HCT116 (cell line): ENCODE data around the gene RYR3.

Experiments used
- JUND ChIP-seq: IDR thresholded peaks from 2 replicates; pipeline ENCODE4 v1.6.1; 2012
- POLR2A ChIP-seq: IDR thresholded peaks from 2 replicates; pipeline ENCODE4 v1.7.0; 2011; ENCODE audit warnings: borderline replicate concordance; ENCODE audit not compliant: insufficient read depth, insufficient read length; ENCODE audit errors: extremely low read depth
- SRF ChIP-seq: IDR thresholded peaks from 2 replicates; pipeline ENCODE4 v1.6.1; 2012; ENCODE audit warnings: low read depth
- TF ChIP-seq, protein P1 (sequence below): IDR thresholded peaks from 2 replicates; pipeline ENCODE4 v1.6.1; 2012; ENCODE audit warnings: low read depth
- TF ChIP-seq, protein P2 (sequence below), 3 experiments: fragments of 200-600 bp in 1 of 3; sonication (generic) in 1 of 3; IDR thresholded peaks in 2 of 3; conservative IDR thresholded peaks in 1 of 3; 2 replicates each; pipeline ENCODE4 v1.5.1; 2012 to 2017; ENCODE audit warnings: low read depth in 2 of 3, low read length in 2 of 3, antibody characterized with exemption in 1 of 3, borderline replicate concordance in 1 of 3, control low read depth in 1 of 3, mild to moderate bottlenecking in 1 of 3, mixed read lengths in 1 of 3, mixed run types in 1 of 3, moderate library complexity in 1 of 3; ENCODE audit not compliant: insufficient read depth in 1 of 3
- TF ChIP-seq, protein P3 (sequence below): IDR thresholded peaks from 2 replicates; pipeline ENCODE4 v1.6.1; 2012

DNA sequence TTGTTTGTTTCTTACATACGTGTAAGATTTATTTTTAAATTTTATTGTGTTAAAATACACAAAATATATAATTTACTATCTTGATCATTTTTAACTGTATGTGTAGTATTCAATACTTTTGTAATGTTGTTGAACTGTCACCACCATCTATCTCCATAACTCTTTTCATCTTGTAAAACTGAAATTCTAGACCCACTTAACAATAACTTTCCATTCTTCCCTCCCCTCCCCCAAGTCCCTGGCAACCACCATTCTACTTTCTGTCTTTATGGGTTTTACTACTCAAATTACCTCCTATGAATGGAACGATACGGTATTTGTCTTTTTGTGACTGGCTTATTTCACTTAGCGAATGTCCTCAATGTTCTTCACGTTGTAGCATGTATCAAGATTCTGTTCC is 395.4 kb downstream of the RYR3 start:
- TF ChIP-seq, protein P1, sequence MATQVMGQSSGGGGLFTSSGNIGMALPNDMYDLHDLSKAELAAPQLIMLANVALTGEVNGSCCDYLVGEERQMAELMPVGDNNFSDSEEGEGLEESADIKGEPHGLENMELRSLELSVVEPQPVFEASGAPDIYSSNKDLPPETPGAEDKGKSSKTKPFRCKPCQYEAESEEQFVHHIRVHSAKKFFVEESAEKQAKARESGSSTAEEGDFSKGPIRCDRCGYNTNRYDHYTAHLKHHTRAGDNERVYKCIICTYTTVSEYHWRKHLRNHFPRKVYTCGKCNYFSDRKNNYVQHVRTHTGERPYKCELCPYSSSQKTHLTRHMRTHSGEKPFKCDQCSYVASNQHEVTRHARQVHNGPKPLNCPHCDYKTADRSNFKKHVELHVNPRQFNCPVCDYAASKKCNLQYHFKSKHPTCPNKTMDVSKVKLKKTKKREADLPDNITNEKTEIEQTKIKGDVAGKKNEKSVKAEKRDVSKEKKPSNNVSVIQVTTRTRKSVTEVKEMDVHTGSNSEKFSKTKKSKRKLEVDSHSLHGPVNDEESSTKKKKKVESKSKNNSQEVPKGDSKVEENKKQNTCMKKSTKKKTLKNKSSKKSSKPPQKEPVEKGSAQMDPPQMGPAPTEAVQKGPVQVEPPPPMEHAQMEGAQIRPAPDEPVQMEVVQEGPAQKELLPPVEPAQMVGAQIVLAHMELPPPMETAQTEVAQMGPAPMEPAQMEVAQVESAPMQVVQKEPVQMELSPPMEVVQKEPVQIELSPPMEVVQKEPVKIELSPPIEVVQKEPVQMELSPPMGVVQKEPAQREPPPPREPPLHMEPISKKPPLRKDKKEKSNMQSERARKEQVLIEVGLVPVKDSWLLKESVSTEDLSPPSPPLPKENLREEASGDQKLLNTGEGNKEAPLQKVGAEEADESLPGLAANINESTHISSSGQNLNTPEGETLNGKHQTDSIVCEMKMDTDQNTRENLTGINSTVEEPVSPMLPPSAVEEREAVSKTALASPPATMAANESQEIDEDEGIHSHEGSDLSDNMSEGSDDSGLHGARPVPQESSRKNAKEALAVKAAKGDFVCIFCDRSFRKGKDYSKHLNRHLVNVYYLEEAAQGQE: no peak
- TF ChIP-seq POLR2A (no peak), JUND (no peak), SRF (no peak)
- TF ChIP-seq, protein P2, sequence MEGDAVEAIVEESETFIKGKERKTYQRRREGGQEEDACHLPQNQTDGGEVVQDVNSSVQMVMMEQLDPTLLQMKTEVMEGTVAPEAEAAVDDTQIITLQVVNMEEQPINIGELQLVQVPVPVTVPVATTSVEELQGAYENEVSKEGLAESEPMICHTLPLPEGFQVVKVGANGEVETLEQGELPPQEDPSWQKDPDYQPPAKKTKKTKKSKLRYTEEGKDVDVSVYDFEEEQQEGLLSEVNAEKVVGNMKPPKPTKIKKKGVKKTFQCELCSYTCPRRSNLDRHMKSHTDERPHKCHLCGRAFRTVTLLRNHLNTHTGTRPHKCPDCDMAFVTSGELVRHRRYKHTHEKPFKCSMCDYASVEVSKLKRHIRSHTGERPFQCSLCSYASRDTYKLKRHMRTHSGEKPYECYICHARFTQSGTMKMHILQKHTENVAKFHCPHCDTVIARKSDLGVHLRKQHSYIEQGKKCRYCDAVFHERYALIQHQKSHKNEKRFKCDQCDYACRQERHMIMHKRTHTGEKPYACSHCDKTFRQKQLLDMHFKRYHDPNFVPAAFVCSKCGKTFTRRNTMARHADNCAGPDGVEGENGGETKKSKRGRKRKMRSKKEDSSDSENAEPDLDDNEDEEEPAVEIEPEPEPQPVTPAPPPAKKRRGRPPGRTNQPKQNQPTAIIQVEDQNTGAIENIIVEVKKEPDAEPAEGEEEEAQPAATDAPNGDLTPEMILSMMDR (IDR thresholded peaks at IDR 0.05 in 2 of 3, conservative IDR thresholded peaks at IDR 0.05 in 1 of 3; ENCODE audit: borderline replicate concordance in 1 of 3, insufficient read depth in 1 of 3, low read depth in 2 of 3, low read length in 2 of 3): no peak
- TF ChIP-seq, protein P3, sequence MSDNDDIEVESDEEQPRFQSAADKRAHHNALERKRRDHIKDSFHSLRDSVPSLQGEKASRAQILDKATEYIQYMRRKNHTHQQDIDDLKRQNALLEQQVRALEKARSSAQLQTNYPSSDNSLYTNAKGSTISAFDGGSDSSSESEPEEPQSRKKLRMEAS: no peak
